K562 (cell line): ENCODE results near the gene NUDT9. TPM values are rescaled to one million over a fixed set of nuclear protein-coding genes. Genes with fewer than 3 reads are reported as not detected.

Experiments
- ATAC-seq: fragments of 200-7000 bp; cut with Tn5 transposase; 3 replicates; pipeline ENCODE4 v1.9.1; 2020; ENCODE audit warnings: moderate library complexity
- BruUV-seq: library from RNA; stranded (reverse); fragments of 400-500 nt; replicated peaks from 2 replicates; lab custom pipeline; 2021; lab: Mats Ljungman, UMichigan
- CTCF ChIA-PET: fragments of 300-600 bp; formaldehyde crosslinking; extraction: SDS; loops from one replicate; lab custom pipeline; 2021; ENCODE audit warnings: low intra/inter-chr PET ratio; lab: Yijun Ruan, JAX
- POLR2A ChIA-PET: fragments of 300-600, 350-650 bp; sonication (Branson Sonifier 250); formaldehyde crosslinking; extraction: SDS; loops from one replicate; lab custom pipeline; 2021; ENCODE audit warnings: antibody characterized with exemption, inconsistent platforms; lab: Yijun Ruan, JAX
- DNase-seq, 4 experiments: peaks; one replicate each; pipeline versions ENCODE4 v3.0.0 to v3.0.0-alpha.2; 2011 to 2018; ENCODE audit warnings: low spot score in 3 of 4, mixed read lengths in 3 of 4; ENCODE audit errors: extremely low read depth in 1 of 4
- FAIRE-seq: peaks from 2 replicates; lab custom pipeline; 2011; peaks lifted over from hg19 to GRCh38; lab: Jason Lieb, UNC
- H2AFZ ChIP-seq: 2 replicates; pipeline ENCODE4 v1.6.0; 2011; ENCODE audit warnings: low read depth, low read length, control low read depth, inconsistent platforms
- H3K27ac ChIP-seq: fragments of 200-600 bp; 3 replicates; pipeline ENCODE4 v1.8.0; 2011; ENCODE audit warnings: low read depth, mild to moderate bottlenecking, control low read depth, inconsistent platforms, low read length, moderate library complexity, mixed read lengths; ENCODE audit errors: extremely low read depth
- H3K27me3 ChIP-seq, 2 experiments: fragments of 300-600 bp in 1 of 2; 2 replicates in 1 of 2; 3 replicates in 1 of 2; pipeline versions ENCODE4 v1.6.0 to v1.8.0; 2011; ENCODE audit warnings: inconsistent platforms in 2 of 2, low read length in 2 of 2, mild to moderate bottlenecking in 1 of 2, mixed read lengths in 1 of 2, moderate library complexity in 1 of 2; ENCODE audit not compliant: control insufficient read depth in 2 of 2, insufficient read depth in 2 of 2
- H3K36me3 ChIP-seq: fragments of 300-600 bp; 3 replicates; pipeline ENCODE4 v1.8.0; 2011; ENCODE audit warnings: mild to moderate bottlenecking, low read length, inconsistent platforms; ENCODE audit not compliant: control insufficient read depth, insufficient read depth
- H3K4me1 ChIP-seq, 2 experiments: fragments of 200-600 bp in 1 of 2; replicated peaks in 1 of 2; 2 replicates in 1 of 2; 3 replicates in 1 of 2; pipeline versions ENCODE4 v1.5.1 to v1.8.0; 2011; ENCODE audit warnings: inconsistent platforms in 2 of 2, low read length in 2 of 2, mild to moderate bottlenecking in 1 of 2, mixed read lengths in 1 of 2, moderate library complexity in 1 of 2; ENCODE audit not compliant: control insufficient read depth in 2 of 2, insufficient read depth in 2 of 2
- H3K4me2 ChIP-seq: 2 replicates; pipeline ENCODE4 v1.6.1; 2011; ENCODE audit warnings: low read length, control low read depth, inconsistent platforms, mixed read lengths; ENCODE audit not compliant: insufficient read depth
- H3K4me3 ChIP-seq: fragments of 200-600 bp; sonication (generic), shearing (Covaris generic); 2 replicates; pipeline ENCODE4 v1.5.1; 2016; ENCODE audit warnings: control low read depth, inconsistent platforms
- H3K79me2 ChIP-seq: fragments of 200-600 bp; 3 replicates; pipeline ENCODE4 v1.8.0; 2011; ENCODE audit warnings: low read length, inconsistent platforms; ENCODE audit not compliant: control insufficient read depth, insufficient read depth
- H3K9ac ChIP-seq, 2 experiments: 2 replicates each; pipeline versions ENCODE4 v1.6.0 to v1.6.1; 2011; ENCODE audit warnings: low read depth in 2 of 2, low read length in 2 of 2, control low read depth in 1 of 2, inconsistent platforms in 1 of 2, mild to moderate bottlenecking in 1 of 2, mixed read lengths in 1 of 2; ENCODE audit not compliant: insufficient read depth in 1 of 2
- H3K9me1 ChIP-seq: one replicate; pipeline ENCODE4 v1.6.0; 2011; ENCODE audit warnings: inconsistent platforms, mild to moderate bottlenecking, low read length, moderate library complexity; ENCODE audit not compliant: control insufficient read depth, insufficient read depth
- H3K9me3 ChIP-seq: replicated peaks from 2 replicates; pipeline ENCODE4 v1.5.1; 2011; ENCODE audit warnings: low read depth, low read length, inconsistent platforms; ENCODE audit not compliant: control insufficient read depth, insufficient read depth
- H4K20me1 ChIP-seq: replicated peaks from 2 replicates; pipeline ENCODE4 v1.6.1; 2011; ENCODE audit warnings: low read length, inconsistent platforms, mixed read lengths; ENCODE audit not compliant: control insufficient read depth, insufficient read depth
- EZH2 ChIP-seq: IDR thresholded peaks from 2 replicates; pipeline ENCODE4 v1.6.1; 2012; ENCODE audit warnings: low read depth, mild to moderate bottlenecking, inconsistent platforms, low read length, borderline replicate concordance
- FOSL1 ChIP-seq: fragments of 200-800 bp; sonication (Bioruptor generic); conservative IDR thresholded peaks from 2 replicates; pipeline ENCODE4 v1.6.1; 2016; ENCODE audit warnings: missing genetic modification characterization, missing compliant biosample characterization
- NFIC ChIP-seq: fragments of 450-650 bp; IDR thresholded peaks from 2 replicates; pipeline ENCODE4 v1.6.1; 2017; ENCODE audit warnings: mild to moderate bottlenecking, inconsistent platforms
- PKNOX1 ChIP-seq: fragments of 450-650 bp; IDR thresholded peaks from 2 replicates; pipeline ENCODE4 v1.6.1; 2016
- SETDB1 ChIP-seq: IDR thresholded peaks from one replicate; pipeline ENCODE4 v1.6.1; 2012; ENCODE audit warnings: low read length, control low read depth, inconsistent platforms
- SPI1 ChIP-seq: IDR thresholded peaks from 2 replicates; pipeline ENCODE4 v1.6.1; 2011; ENCODE audit warnings: low read depth, low read length, control low read depth, borderline replicate concordance
- WGBS: fragments of 100-300 bp; shearing (Covaris generic); methylation state at CpG from one replicate; pipeline ENCODE4 v1.1.6; 2016; ENCODE audit warnings: low coverage, mixed read lengths; ENCODE audit not compliant: insufficient coverage; ENCODE audit errors: missing lambda C conversion rate; 5-methylcytosine and 5-hydroxymethylcytosine counted together
- in situ Hi-C: fragments of 300-500 bp; cut with MboI; formaldehyde crosslinking; loops from 4 replicates; pipeline ENCODE4 v1.15.0; 2018; ENCODE audit warnings: inconsistent platforms, mixed read lengths
- intact Hi-C: fragments of 100-400 bp; cut with micrococcal nuclease; formaldehyde crosslinking; loops from 2 replicates; pipeline ENCODE4 v1.14.2; 2022
- polyA plus RNA-seq, 8 experiments: library from polyadenylated mRNA; depleted of rRNA in 4 of 8; stranded (reverse) in 5 of 8; unstranded in 3 of 8; fragments of >200 nt; fragmentation: Nextera tagmentation in 2 of 8; fragmentation: Illumina TruSeq in 1 of 8; extraction: Ambion mirVana in 2 of 8; extraction: Trizol in 1 of 8; gene quantifications; 2 replicates each; pipeline versions ENCODE4 v1.2.1 to v1.2.3, GENCODE V29; 2011 to 2014; ENCODE audit warnings: inconsistent platforms in 1 of 8, missing spikeins in 1 of 8
- total RNA-seq, 7 experiments: library from RNA; depleted of rRNA in 6 of 7; stranded (reverse); fragments of >200 nt in 6 of 7; fragmentation: Illumina TruSeq in 2 of 7; extraction: Trizol in 2 of 7; gene quantifications; 2 replicates each; pipeline versions ENCODE4 v1.2.1 to v1.2.3, GENCODE V29; 2011 to 2021; ENCODE audit warnings: low replicate concordance in 1 of 7

Gene NUDT9
- total and polyA plus RNA-seq, 9 of the 15 experiments (the other 6 are each of a cell fraction or from before 2014, with no cell fraction given): 8.5 to 20.8 (median 18.0) TPM

- H3K9me1 ChIP-seq: no peaks in the 10 kb centered on the region
- no peak overlapping the region for H3K27ac ChIP-seq
- H2AFZ ChIP-seq: no peak overlapping the region
- no peaks in the 10 kb centered on the region for H3K9me3 ChIP-seq
- FAIRE-seq (no peak), ATAC-seq (no peak), DNase-seq (no peak)
- H4K20me1 ChIP-seq: no peaks in the 10 kb centered on the region
- peaks cover 0 to 3% of the 10 kb centered on the region in 2 experiments; a peak in 2 of 5 replicates for H3K4me1 ChIP-seq
- no peak overlapping the region for H3K4me3 ChIP-seq
- intact Hi-C loops: no loop called here
- H3K4me2 ChIP-seq: no peak overlapping the region
- TF ChIP-seq SETDB1 (no peak), FOSL1 (tag) (no peak), EZH2 (no peak), NFIC (peak; percentile 62)
- H3K9ac ChIP-seq: no peak overlapping the region
- ChIA-PET CTCF (no interaction called here), POLR2A (interaction anchor here (0.8 to 1.3 kb wide), 2 partner anchors 11 to 21 kb away, joined by 3 to 4 read pairs; no protein-coding TSS in a partner anchor)
- H3K36me3 ChIP-seq: no peaks in the 10 kb centered on the region
- no TSS peak for BruUV-seq
- in situ Hi-C loops: no loop called here
- WGBS: 35% methylated on average over 5 of the region's 5 CpGs
- no peaks in the 10 kb centered on the region for H3K79me2 ChIP-seq
- no peaks in the 10 kb centered on the region; a peak in 1 of 5 replicates for H3K27me3 ChIP-seq
These were observed 17.1 kb upstream of the NUDT9 start for GRCh38 chr4:87405211-87405820.

GRCh38 chr4:87406462-87406861, 15.9 kb upstream of the NUDT9 start:
- intact Hi-C loops (no loop called here), in situ Hi-C loops (no loop called here)
- H3K4me2 ChIP-seq: no peak overlapping the region
- POLR2A ChIA-PET: no interaction called here
- FAIRE-seq (no peak), ATAC-seq (peak; percentile 64), DNase-seq (no peak)
- CTCF ChIA-PET: no interaction called here
- no peak overlapping the region for H3K9ac ChIP-seq
- no peaks in the 10 kb centered on the region for H3K79me2 ChIP-seq
- H3K9me3 ChIP-seq: no peaks in the 10 kb centered on the region
- peak overlapping the region; percentile 48 for H2AFZ ChIP-seq
- peaks cover 0 to 3% of the 10 kb centered on the region in 2 experiments; a peak in 3 of 5 replicates for H3K4me1 ChIP-seq
- H3K9me1 ChIP-seq: no peaks in the 10 kb centered on the region
- no TSS peak for BruUV-seq
- H3K4me3 ChIP-seq: no peak overlapping the region
- H3K27me3 ChIP-seq: no peaks in the 10 kb centered on the region; a peak in 1 of 5 replicates
- H4K20me1 ChIP-seq: no peaks in the 10 kb centered on the region
- no peaks in the 10 kb centered on the region for H3K36me3 ChIP-seq
- H3K27ac ChIP-seq: no peak overlapping the region
- WGBS: 15% methylated on average over 6 of the region's 6 CpGs
- TF ChIP-seq SPI1 (0 out of 2 replicates have a peak, but pooled peaks have one; percentile 5), PKNOX1 (0 out of 2 replicates have a peak, but pooled peaks have one; percentile 30)
